ENCODE data around the gene UBE3B.

The UBE3B gene

GRCh38 chr12:109555431-109556315 lies 78.2 kb downstream of the UBE3B start:
- no peak for DNase-seq

- no peak for DNase-seq
Observed at GRCh38 chr12:109557200-109557599, 79.8 kb downstream of the UBE3B start.

GRCh38 chr12:109557805-109558204 lies 80.4 kb downstream of the UBE3B start:
- DNase-seq = no peak

GRCh38 chr12:109558374-109559199 lies 81.2 kb downstream of the UBE3B start:
- DNase-seq = no peak

- no peak for DNase-seq
Observed at GRCh38 chr12:109559200-109559505, 81.7 kb downstream of the UBE3B start.

GRCh38 chr12:109559601-109560000 lies 82.2 kb downstream of the UBE3B start:
- DNase-seq = no peak

- DNase-seq = no peak
Observed at GRCh38 chr12:109560867-109561710, 83.7 kb downstream of the UBE3B start.

- no peak for DNase-seq
Observed at GRCh38 chr12:109561711-109562030, 84.2 kb downstream of the UBE3B start.

- DNase-seq = no peak
Observed at GRCh38 chr12:109562871-109563270, 85.4 kb downstream of the UBE3B start.

- DNase-seq = no peak
Observed at GRCh38 chr12:109563291-109564284, 86.2 kb downstream of the UBE3B start.

GRCh38 chr12:109566424-109566823 lies 89.0 kb downstream of the UBE3B start:
- DNase-seq = no peak

GRCh38 chr12:109567296-109567695 lies 89.9 kb downstream of the UBE3B start:
- no peak for DNase-seq

- no peak for DNase-seq
Observed at GRCh38 chr12:109567967-109568366, 90.5 kb downstream of the UBE3B start.

GRCh38 chr12:109568486-109568885 lies 91.1 kb downstream of the UBE3B start:
- no peak for DNase-seq

- DNase-seq = no peak
Observed at GRCh38 chr12:109571773-109572505, 94.5 kb downstream of the UBE3B start.

- no peak for DNase-seq
Observed at GRCh38 chr12:109572506-109572845, 95.0 kb downstream of the UBE3B start.

- DNase-seq = peak; percentile 99
Observed at GRCh38 chr12:109573029-109573913, 95.8 kb downstream of the UBE3B start, which contains the start of the genes MMAB and MVK. Gene MMAB, minus strand, starts transcription at chr12:109573504. Its CDS starts 24 bp downstream, at chr12:109573480. Gene MVK, plus strand, starts transcription at chr12:109573794. Its CDS starts 1,029 bp downstream, at chr12:109574823.

GRCh38 chr12:109573914-109574244 lies 96.4 kb downstream of the UBE3B start:
- DNase-seq = no peak

- DNase-seq = no peak
Observed at GRCh38 chr12:109575683-109576082, 98.2 kb downstream of the UBE3B start.

GRCh38 chr12:109577311-109577710 lies 99.9 kb downstream of the UBE3B start:
- DNase-seq = no peak
